GM12878 (cell line): ENCODE results near the gene SRRM3. TPM values are rescaled to one million over a fixed set of nuclear protein-coding genes. Genes with fewer than 3 reads are reported as not detected.
A peak's percentile ranks its signal among the peaks of the same experiment; 100 is the strongest.

Source experiments
- ATF2 ChIP-seq: IDR thresholded peaks from 2 replicates; pipeline ENCODE4 v1.6.1; 2012; ENCODE audit warnings: low read length, inconsistent platforms
- CBX5 ChIP-seq: sonication (generic); IDR thresholded peaks from 2 replicates; pipeline ENCODE4 v1.6.1; 2016; ENCODE audit warnings: low read depth, moderate library complexity, mild to moderate bottlenecking, inconsistent platforms
- CHD2 ChIP-seq: IDR thresholded peaks from 2 replicates; pipeline ENCODE4 v1.6.1; 2011; ENCODE audit warnings: low read depth, low read length, improper control_type of control experiment, borderline replicate concordance
- E2F8 ChIP-seq: fragments of 450-650 bp; IDR thresholded peaks from 2 replicates; pipeline ENCODE4 v1.6.1; 2018; ENCODE audit warnings: mild to moderate bottlenecking, low read depth, moderate library complexity; ENCODE audit not compliant: partially characterized antibody
- E4F1 ChIP-seq: fragments of 450-650 bp; IDR thresholded peaks from 2 replicates; pipeline ENCODE4 v1.6.1; 2018; ENCODE audit warnings: borderline replicate concordance, mild to moderate bottlenecking; ENCODE audit not compliant: partially characterized antibody
- HCFC1 ChIP-seq: fragments of 150-350 bp; IDR thresholded peaks from 2 replicates; pipeline ENCODE4 v1.6.1; 2014; ENCODE audit warnings: low read length
- IRF4 ChIP-seq: IDR thresholded peaks from 2 replicates; pipeline ENCODE4 v1.6.1; 2011; ENCODE audit warnings: low read depth, low read length
- MXI1 ChIP-seq: fragments of 150-350 bp; IDR thresholded peaks from 2 replicates; pipeline ENCODE4 v1.6.1; 2011; ENCODE audit warnings: low read depth, mild to moderate bottlenecking, inconsistent platforms, low read length, improper control_type of control experiment
- NR2C2 ChIP-seq: IDR thresholded peaks from 2 replicates; pipeline ENCODE4 v1.6.1; 2011; ENCODE audit warnings: borderline replicate concordance, low read depth; ENCODE audit not compliant: control insufficient read depth, insufficient read length
- POU2F2 ChIP-seq: IDR thresholded peaks from 3 replicates; pipeline ENCODE4 v1.6.1; 2011; ENCODE audit warnings: low read depth, mild to moderate bottlenecking, low read length, borderline replicate concordance
- RUNX3 ChIP-seq: IDR thresholded peaks from 2 replicates; pipeline ENCODE4 v1.6.1; 2012; ENCODE audit warnings: low read length, inconsistent platforms
- SIN3A ChIP-seq: IDR thresholded peaks from 2 replicates; pipeline ENCODE4 v1.6.1; 2012; ENCODE audit warnings: low read depth, low read length, improper control_type of control experiment
- SIX5 ChIP-seq: IDR thresholded peaks from 2 replicates; pipeline ENCODE4 v1.6.1; 2011; ENCODE audit warnings: mild to moderate bottlenecking, low read depth, low read length, moderate library complexity; ENCODE audit not compliant: severe bottlenecking
- SMAD5 ChIP-seq: IDR thresholded peaks from 2 replicates; pipeline ENCODE4 v1.6.1; 2016; ENCODE audit warnings: antibody characterized with exemption, low read depth
- SMARCA5 ChIP-seq: fragments of 450-650 bp; IDR thresholded peaks from 2 replicates; pipeline ENCODE4 v1.6.1; 2017; ENCODE audit warnings: mild to moderate bottlenecking
- SPI1 ChIP-seq: IDR thresholded peaks from 2 replicates; pipeline ENCODE4 v1.6.1; 2011; ENCODE audit warnings: low read depth, mild to moderate bottlenecking, low read length, moderate library complexity, borderline replicate concordance; ENCODE audit not compliant: insufficient read depth
- TCF7 ChIP-seq: IDR thresholded peaks from 2 replicates; pipeline ENCODE4 v1.6.1; 2014; ENCODE audit warnings: antibody characterized with exemption, borderline replicate concordance
- ZNF207 ChIP-seq: fragments of 450-650 bp; IDR thresholded peaks from 2 replicates; pipeline ENCODE4 v1.6.1; 2014; ENCODE audit warnings: antibody characterized with exemption, mild to moderate bottlenecking, borderline replicate concordance
- ZNF592 ChIP-seq: fragments of 450-650 bp; IDR thresholded peaks from 2 replicates; pipeline ENCODE4 v1.6.1; 2017; ENCODE audit warnings: mild to moderate bottlenecking, moderate library complexity
- polyA plus RNA-seq, 11 experiments: library from polyadenylated mRNA; depleted of rRNA in 4 of 11; unstranded in 6 of 11; stranded (reverse) in 5 of 11; fragments of >200 nt; fragmentation: Nextera tagmentation in 4 of 11; fragmentation: Illumina TruSeq in 1 of 11; extraction: Ambion mirVana in 4 of 11; extraction: Trizol in 1 of 11; gene quantifications; 1 replicate in 1 of 11; 2 replicates in 10 of 11; pipeline versions ENCODE4 v1.2.1 to v1.2.3, GENCODE V29; 2011 to 2016; ENCODE audit warnings: inconsistent platforms in 2 of 11, missing spikeins in 2 of 11, low read depth in 1 of 11
- total RNA-seq, 4 experiments: library from RNA; depleted of rRNA in 3 of 4; stranded (reverse); fragments of >200 nt in 3 of 4; fragmentation: Illumina TruSeq in 1 of 4; extraction: Trizol in 1 of 4; gene quantifications; 2 replicates each; pipeline versions ENCODE4 v1.2.1 to v1.2.3, GENCODE V29; 2013 to 2021

The SRRM3 gene
- total and polyA plus RNA-seq, 10 of the 15 experiments (the other 5 are each of a cell fraction or from before 2014, with no cell fraction given), result 0.03 to 0.15 (median 0.05) TPM; not detected in 6

GRCh38 chr7:76302347-76303201 is 100.9 kb downstream of the SRRM3 start, which contains the start of gene HSPB1 (continued):
- TF ChIP-seq ZNF592 (no peak), NR2C2 (no peak), E4F1 (no peak), HCFC1 (no peak), SMAD5 (peak; percentile 67; the same call in 1 of the 2 replicates), ZNF207 (peak; percentile 12; the same call in 1 of the 2 replicates), ATF2 (no peak), SPI1 (no peak), SIN3A (no peak), E2F8 (no peak), SMARCA5 (peak; percentile 20; the same call in 1 of the 2 replicates), RUNX3 (peak; percentile 45), CHD2 (0 out of 2 replicates have a peak, but pooled peaks have one; percentile 18), SIX5 (no peak), IRF4 (no peak), POU2F2 (peak; percentile 73; the same call in 1 of the 3 replicates), TCF7 (no peak), MXI1 (peak; percentile 49), CBX5 (no peak)
